PC-9 (cell line): ENCODE measurements around the gene SLC28A1. TPM values are rescaled to one million over a fixed set of nuclear protein-coding genes. Genes with fewer than 3 reads are reported as not detected.
"Not testable (repeated sequence)": the region's sequence is repeated elsewhere in the genome, so short reads cannot be mapped to it uniquely, and the experiment has no call there.

Experiments used
- BruUV-seq: library from RNA; stranded (reverse); fragments of 400-500 nt; replicated peaks from 2 replicates; lab custom pipeline; 2021; lab: Mats Ljungman, UMichigan
- CTCF ChIA-PET: fragments of 300-600 bp; sonication (Branson Sonifier 250); formaldehyde crosslinking; loops from one replicate; lab custom pipeline; 2022; ENCODE audit warnings: antibody characterized with exemption; lab: Charles Lee
- POLR2A ChIA-PET: fragments of 300-600 bp; sonication (Branson Sonifier 250); formaldehyde crosslinking; loops from one replicate; lab custom pipeline; 2022; ENCODE audit warnings: antibody characterized with exemption; ENCODE audit not compliant: unreplicated experiment; lab: Charles Lee
- DNase-seq, 2 experiments: peaks; one replicate each; pipeline versions ENCODE4 v3.0.0 to v3.0.0-alpha.2; 2015 to 2022; ENCODE audit warnings: mixed read lengths in 1 of 2
- H2AFZ ChIP-seq: fragments of 200-600 bp; sonication (generic); 2 replicates; pipeline ENCODE4 v1.8.1; 2017; ENCODE audit warnings: antibody characterized with exemption
- H3F3A ChIP-seq: fragments of 200-600 bp; sonication (generic); 2 replicates; pipeline ENCODE4 v1.8.1; 2017; ENCODE audit warnings: antibody characterized with exemption, mild to moderate bottlenecking, low read depth; ENCODE audit not compliant: insufficient read depth
- H3K27ac ChIP-seq: fragments of 200-600 bp; sonication (generic); 2 replicates; pipeline ENCODE4 v1.6.1; 2016; ENCODE audit warnings: mixed run types
- H3K27me3 ChIP-seq: fragments of 200-600 bp; sonication (generic); 2 replicates; pipeline ENCODE4 v1.6.1; 2016; ENCODE audit warnings: low read depth, mixed run types; ENCODE audit not compliant: insufficient read depth
- H3K36me3 ChIP-seq: fragments of 200-600 bp; sonication (generic); 2 replicates; pipeline ENCODE4 v1.6.1; 2016; ENCODE audit warnings: low read depth, mixed run types
- H3K4me1 ChIP-seq: fragments of 200-600 bp; sonication (generic); replicated peaks from 2 replicates; pipeline ENCODE4 v1.6.1; 2016; ENCODE audit warnings: mixed run types; ENCODE audit not compliant: insufficient read depth
- H3K4me2 ChIP-seq: fragments of 200-600 bp; sonication (generic); 2 replicates; pipeline ENCODE4 v1.6.1; 2017; ENCODE audit warnings: mixed run types
- H3K4me3 ChIP-seq: fragments of 200-600 bp; sonication (generic); 2 replicates; pipeline ENCODE4 v1.6.1; 2016; ENCODE audit warnings: mixed run types
- H3K79me2 ChIP-seq: fragments of 200-600 bp; sonication (generic); 2 replicates; pipeline ENCODE4 v1.6.1; 2017; ENCODE audit warnings: low read depth, mixed run types
- H3K9me2 ChIP-seq: fragments of 200-600 bp; sonication (generic); 2 replicates; pipeline ENCODE4 v1.8.1; 2017; ENCODE audit warnings: mild to moderate bottlenecking; ENCODE audit not compliant: insufficient read depth
- H3K9me3 ChIP-seq: fragments of 200-600 bp; sonication (generic); 2 replicates; pipeline ENCODE4 v1.8.1; 2016; ENCODE audit warnings: low read depth; ENCODE audit not compliant: insufficient read depth
- H4K20me1 ChIP-seq: fragments of 200-600 bp; sonication (generic); 2 replicates; pipeline ENCODE4 v1.8.1; 2017; ENCODE audit not compliant: insufficient read depth
- CTCF ChIP-seq: fragments of 200-600 bp; sonication (generic); conservative IDR thresholded peaks from 2 replicates; pipeline ENCODE4 v1.6.1; 2017; ENCODE audit warnings: mixed run types, antibody characterized with exemption, mild to moderate bottlenecking, moderate library complexity
- EZH2 ChIP-seq: fragments of 200-600 bp; sonication (generic); IDR thresholded peaks from 2 replicates; pipeline ENCODE4 v1.8.0; 2017; ENCODE audit warnings: antibody characterized with exemption, low read depth
- intact Hi-C: fragments of 100-400 bp; cut with micrococcal nuclease; formaldehyde crosslinking; loops from one replicate; pipeline ENCODE4 v1.10.0; 2022; ENCODE audit not compliant: unreplicated experiment
- total RNA-seq: library from RNA; stranded (reverse); gene quantifications from 2 replicates; pipeline ENCODE4 v1.2.3, GENCODE V29; 2021

SLC28A1 gene
- total RNA-seq, 1 experiment from 2014 or later = 0.70 TPM

- H3K4me1 ChIP-seq = peaks cover 31% of the 10 kb centered on the region
- CTCF ChIA-PET = no interaction called here
- no peaks in the 10 kb centered on the region for H3K9me2 ChIP-seq
- H2AFZ ChIP-seq = no peak overlapping the region
- no peak overlapping the region for H3K4me3 ChIP-seq
- H3K9me3 ChIP-seq = no peaks in the 10 kb centered on the region
- no peak overlapping the region for H3K4me2 ChIP-seq
- H3K79me2 ChIP-seq = no peaks in the 10 kb centered on the region
- no peaks in the 10 kb centered on the region for H4K20me1 ChIP-seq
- TF ChIP-seq CTCF = no peak
- TF ChIP-seq EZH2 = no peak
- H3K36me3 ChIP-seq = no peaks in the 10 kb centered on the region
- POLR2A ChIA-PET = no interaction called here
- no peak overlapping the region for H3K27ac ChIP-seq
- peaks cover 15% of the 10 kb centered on the region for H3F3A ChIP-seq
- no peak for DNase-seq
- BruUV-seq = no TSS peak
- intact Hi-C loops = no loop called here
- H3K27me3 ChIP-seq = no peaks in the 10 kb centered on the region
These were observed 36.7 kb downstream of the SLC28A1 start for GRCh38 chr15:84921121-84921520.

GRCh38 chr15:84922530-84922929 lies 38.1 kb downstream of the SLC28A1 start:
- Histone ChIP-seq H3K27ac (no peak overlapping the region), H3F3A (peaks cover 24% of the 10 kb centered on the region), H3K27me3 (no peaks in the 10 kb centered on the region), H3K9me2 (no peaks in the 10 kb centered on the region), H2AFZ (no peak overlapping the region), H3K79me2 (no peaks in the 10 kb centered on the region), H3K4me1 (peaks cover 41% of the 10 kb centered on the region), H3K9me3 (no peaks in the 10 kb centered on the region), H3K36me3 (no peaks in the 10 kb centered on the region), H4K20me1 (no peaks in the 10 kb centered on the region), H3K4me2 (no peak overlapping the region), H3K4me3 (no peak overlapping the region)
- ChIA-PET POLR2A (no interaction called here), CTCF (no interaction called here)
- TF ChIP-seq EZH2 (no peak), CTCF (no peak)
- intact Hi-C loops = no loop called here
- no TSS peak for BruUV-seq
- no peak for DNase-seq

GRCh38 chr15:84924077-84924731 lies 39.7 kb downstream of the SLC28A1 start:
- Histone ChIP-seq H3K27me3 (no peaks in the 10 kb centered on the region), H3K4me3 (no peak overlapping the region), H3K4me1 (peaks cover 56% of the 10 kb centered on the region), H3K79me2 (no peaks in the 10 kb centered on the region), H3K27ac (peak overlapping the region; percentile 70), H3K36me3 (no peaks in the 10 kb centered on the region), H3K9me2 (no peaks in the 10 kb centered on the region), H3K4me2 (peak overlapping the region; percentile 78), H2AFZ (no peak overlapping the region), H3K9me3 (no peaks in the 10 kb centered on the region), H3F3A (peaks cover 29% of the 10 kb centered on the region), H4K20me1 (no peaks in the 10 kb centered on the region)
- no peak for TF ChIP-seq EZH2
- TF ChIP-seq CTCF = no peak
- BruUV-seq = no TSS peak
- CTCF ChIA-PET = interaction anchor here (0.6 kb wide), 2 partner anchors 46 to 64 kb away, joined by 10 to 14 read pairs; no protein-coding TSS in a partner anchor
- DNase-seq = peak in 1 of 2 experiments; percentile 45
- POLR2A ChIA-PET = interaction anchor here (0.9 kb wide), 1 partner anchor 12 kb away, joined by 18 read pairs; no protein-coding TSS in a partner anchor
- intact Hi-C loops = no loop called here

- not testable (repeated sequence) for BruUV-seq, H4K20me1 ChIP-seq, H2AFZ ChIP-seq, H3K9me3 ChIP-seq, H3K36me3 ChIP-seq, H3K27me3 ChIP-seq, H3K79me2 ChIP-seq, H3K4me3 ChIP-seq, H3K9me2 ChIP-seq
- CTCF ChIA-PET = interaction anchor here (0.6 kb wide), 2 partner anchors 47 to 63 kb away, joined by 10 to 14 read pairs; no protein-coding TSS in a partner anchor
- POLR2A ChIA-PET = interaction anchor here (0.9 kb wide), 1 partner anchor 13 kb away, joined by 18 read pairs; no protein-coding TSS in a partner anchor
- peak overlapping the region; percentile 70 for H3K27ac ChIP-seq
- peaks cover 62% of the 10 kb centered on the region for H3K4me1 ChIP-seq
- H3F3A ChIP-seq = peaks cover 35% of the 10 kb centered on the region
- peak overlapping the region; percentile 78 for H3K4me2 ChIP-seq
- intact Hi-C loops = loop anchor here (5.0 kb wide), 2 partner anchors 48 to 323 kb away; partner anchors contain the start of gene ZSCAN2
- DNase-seq = peak; percentile 59 to 70
These were observed 40.5 kb downstream of the SLC28A1 start for GRCh38 chr15:84924821-84925569.
